PFSK-1 (cell line): ENCODE measurements around the gene ZFP69.

Experiments used
- FOXP2 ChIP-seq: optimal IDR thresholded peaks from 2 replicates; pipeline ENCODE3; 2011; ENCODE audit warnings: borderline replicate concordance, control low read depth, inconsistent platforms; ENCODE audit not compliant: insufficient read depth; ENCODE audit errors: extremely low read length, extremely low read depth
- POLR2AphosphoS5 ChIP-seq: IDR thresholded peaks from 2 replicates; pipeline ENCODE4 v1.6.1; 2012; ENCODE audit warnings: low read depth, mild to moderate bottlenecking, control low read depth, low read length, moderate library complexity
- SIN3A ChIP-seq: IDR thresholded peaks from 2 replicates; pipeline ENCODE4 v1.6.1; 2012; ENCODE audit warnings: mild to moderate bottlenecking, low read length, moderate library complexity, borderline replicate concordance; ENCODE audit not compliant: insufficient read depth
- TAF1 ChIP-seq: IDR thresholded peaks from 2 replicates; pipeline ENCODE4 v1.6.1; 2012; ENCODE audit warnings: low read length, control low read depth, borderline replicate concordance; ENCODE audit not compliant: insufficient read depth
- TF ChIP-seq, protein P1 (sequence below), 2 experiments: IDR thresholded peaks; 2 replicates each; pipeline versions ENCODE4 v1.6.1 to v1.8.0; 2011 to 2012; ENCODE audit warnings: low read depth in 2 of 2, low read length in 2 of 2, control low read depth in 1 of 2, inconsistent platforms in 1 of 2, mild to moderate bottlenecking in 1 of 2, moderate library complexity in 1 of 2; ENCODE audit not compliant: insufficient read depth in 1 of 2

Gene ZFP69

DNA sequence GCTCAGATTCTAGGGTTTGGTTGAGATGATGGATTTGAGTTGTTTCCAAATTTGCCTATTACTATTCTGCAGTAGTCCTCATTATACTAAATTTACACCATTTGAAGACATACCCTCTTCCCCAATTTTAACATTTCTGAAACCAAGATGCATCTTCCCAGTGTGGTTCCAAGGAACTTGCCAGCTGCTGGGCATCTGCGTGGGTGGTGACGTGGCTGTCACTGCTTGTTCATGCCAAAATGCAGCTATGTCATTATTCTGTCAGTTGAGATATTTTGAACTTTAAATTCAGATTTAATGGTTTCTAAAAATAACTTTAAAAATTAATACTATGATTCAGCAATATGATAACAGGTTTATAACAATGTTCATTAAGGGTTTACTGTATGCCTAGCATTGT is 1.2 kb downstream of the ZFP69 start:
- TF ChIP-seq FOXP2 (no peak), POLR2AphosphoS5 (no peak), TAF1 (no peak), SIN3A (no peak)
- TF ChIP-seq, protein P1, sequence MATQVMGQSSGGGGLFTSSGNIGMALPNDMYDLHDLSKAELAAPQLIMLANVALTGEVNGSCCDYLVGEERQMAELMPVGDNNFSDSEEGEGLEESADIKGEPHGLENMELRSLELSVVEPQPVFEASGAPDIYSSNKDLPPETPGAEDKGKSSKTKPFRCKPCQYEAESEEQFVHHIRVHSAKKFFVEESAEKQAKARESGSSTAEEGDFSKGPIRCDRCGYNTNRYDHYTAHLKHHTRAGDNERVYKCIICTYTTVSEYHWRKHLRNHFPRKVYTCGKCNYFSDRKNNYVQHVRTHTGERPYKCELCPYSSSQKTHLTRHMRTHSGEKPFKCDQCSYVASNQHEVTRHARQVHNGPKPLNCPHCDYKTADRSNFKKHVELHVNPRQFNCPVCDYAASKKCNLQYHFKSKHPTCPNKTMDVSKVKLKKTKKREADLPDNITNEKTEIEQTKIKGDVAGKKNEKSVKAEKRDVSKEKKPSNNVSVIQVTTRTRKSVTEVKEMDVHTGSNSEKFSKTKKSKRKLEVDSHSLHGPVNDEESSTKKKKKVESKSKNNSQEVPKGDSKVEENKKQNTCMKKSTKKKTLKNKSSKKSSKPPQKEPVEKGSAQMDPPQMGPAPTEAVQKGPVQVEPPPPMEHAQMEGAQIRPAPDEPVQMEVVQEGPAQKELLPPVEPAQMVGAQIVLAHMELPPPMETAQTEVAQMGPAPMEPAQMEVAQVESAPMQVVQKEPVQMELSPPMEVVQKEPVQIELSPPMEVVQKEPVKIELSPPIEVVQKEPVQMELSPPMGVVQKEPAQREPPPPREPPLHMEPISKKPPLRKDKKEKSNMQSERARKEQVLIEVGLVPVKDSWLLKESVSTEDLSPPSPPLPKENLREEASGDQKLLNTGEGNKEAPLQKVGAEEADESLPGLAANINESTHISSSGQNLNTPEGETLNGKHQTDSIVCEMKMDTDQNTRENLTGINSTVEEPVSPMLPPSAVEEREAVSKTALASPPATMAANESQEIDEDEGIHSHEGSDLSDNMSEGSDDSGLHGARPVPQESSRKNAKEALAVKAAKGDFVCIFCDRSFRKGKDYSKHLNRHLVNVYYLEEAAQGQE (IDR thresholded peaks at IDR 0.05; ENCODE audit: insufficient read depth in 1 of 2, low read depth in 2 of 2, low read length in 2 of 2): no peak

DNA sequence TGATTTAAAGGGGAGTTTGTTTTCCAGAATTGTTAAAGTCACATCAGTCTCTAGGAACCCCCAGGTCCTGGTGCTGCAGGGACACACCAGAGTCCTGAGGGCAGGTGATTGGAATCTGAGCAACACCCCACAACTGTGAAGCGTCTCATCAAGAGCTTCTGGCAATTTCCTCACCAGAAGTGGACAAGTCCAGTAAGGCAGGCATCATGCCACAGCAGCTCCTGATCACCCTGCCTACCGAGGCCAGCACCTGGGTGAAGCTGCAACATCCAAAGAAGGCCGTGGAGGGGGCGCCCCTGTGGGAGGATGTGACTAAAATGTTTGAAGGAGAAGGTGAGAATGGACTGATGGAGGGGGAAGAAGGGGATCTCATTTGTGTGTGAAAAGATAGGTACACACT is 2.1 kb downstream of the ZFP69 start:
- TF ChIP-seq TAF1: no peak
- TF ChIP-seq, protein P1 (IDR thresholded peaks at IDR 0.05; ENCODE audit: insufficient read depth in 1 of 2, low read depth in 2 of 2, low read length in 2 of 2): no peak
- no peak for TF ChIP-seq FOXP2
- TF ChIP-seq POLR2AphosphoS5: no peak
- no peak for TF ChIP-seq SIN3A

DNA sequence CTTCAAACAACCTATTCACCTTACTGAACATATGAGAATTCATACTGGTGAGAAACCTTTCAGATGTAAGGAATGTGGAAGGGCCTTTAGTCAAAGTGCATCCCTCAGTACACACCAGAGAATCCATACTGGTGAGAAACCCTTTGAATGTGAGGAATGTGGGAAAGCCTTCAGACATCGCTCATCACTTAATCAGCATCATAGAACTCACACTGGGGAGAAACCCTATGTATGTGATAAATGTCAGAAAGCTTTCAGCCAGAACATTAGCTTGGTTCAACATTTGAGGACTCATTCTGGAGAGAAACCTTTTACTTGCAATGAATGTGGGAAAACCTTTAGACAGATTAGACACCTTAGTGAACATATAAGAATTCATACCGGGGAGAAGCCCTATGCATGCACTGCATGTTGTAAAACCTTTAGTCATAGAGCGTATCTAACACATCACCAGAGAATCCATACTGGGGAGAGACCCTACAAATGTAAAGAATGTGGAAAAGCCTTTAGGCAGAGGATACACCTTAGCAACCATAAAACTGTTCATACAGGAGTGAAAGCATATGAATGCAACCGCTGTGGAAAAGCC is 18.3 kb downstream of the ZFP69 start:
- TF ChIP-seq POLR2AphosphoS5 (no peak), FOXP2 (no peak), SIN3A (no peak), TAF1 (no peak)
- TF ChIP-seq, protein P1 (IDR thresholded peaks at IDR 0.05; ENCODE audit: insufficient read depth in 1 of 2, low read depth in 2 of 2, low read length in 2 of 2): no peak

DNA sequence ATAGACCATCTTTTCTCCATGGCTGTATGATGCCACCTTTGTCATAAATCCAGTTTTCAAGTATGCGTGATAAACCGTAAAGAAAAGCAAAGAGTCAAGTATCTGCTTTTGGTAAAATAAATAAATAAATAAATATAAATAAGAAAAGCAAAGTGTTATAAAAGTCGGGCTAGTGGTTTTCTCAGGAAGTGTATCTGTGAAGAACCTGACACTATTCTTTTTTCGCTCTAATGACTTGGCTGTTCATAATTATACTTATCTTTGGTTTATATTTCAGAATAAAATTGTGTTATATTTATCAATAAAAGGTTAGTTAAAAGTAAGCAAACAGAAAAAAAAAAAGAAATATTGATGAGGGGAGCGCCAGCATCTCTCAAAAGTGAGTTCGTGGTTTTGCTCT is 30.9 kb downstream of the ZFP69 start:
- TF ChIP-seq FOXP2 (no peak), SIN3A (no peak), POLR2AphosphoS5 (no peak), TAF1 (no peak)
- TF ChIP-seq, protein P1 (IDR thresholded peaks at IDR 0.05; ENCODE audit: insufficient read depth in 1 of 2, low read depth in 2 of 2, low read length in 2 of 2): no peak
